ENCODE measurements around the gene PRDX2. TPM values are rescaled to one million over a fixed set of nuclear protein-coding genes. Genes with fewer than 3 reads are reported as not detected.
A peak's percentile ranks its signal among the peaks of the same experiment; 100 is the strongest.
"Not testable (repeated sequence)": the region's sequence is repeated elsewhere in the genome, so short reads cannot be mapped to it uniquely, and the experiment has no call there.

The PRDX2 gene
- total RNA-seq, 1 donor from 2014 or later = 750 TPM

- ATAC-seq = peak; percentile 43
- DNase-seq = peak; percentile 35
- intact Hi-C loops (cut with micrococcal nuclease) = no loop called here
These were observed 32.4 kb upstream of the PRDX2 start for GRCh38 chr19:12833738-12834565.

DNA sequence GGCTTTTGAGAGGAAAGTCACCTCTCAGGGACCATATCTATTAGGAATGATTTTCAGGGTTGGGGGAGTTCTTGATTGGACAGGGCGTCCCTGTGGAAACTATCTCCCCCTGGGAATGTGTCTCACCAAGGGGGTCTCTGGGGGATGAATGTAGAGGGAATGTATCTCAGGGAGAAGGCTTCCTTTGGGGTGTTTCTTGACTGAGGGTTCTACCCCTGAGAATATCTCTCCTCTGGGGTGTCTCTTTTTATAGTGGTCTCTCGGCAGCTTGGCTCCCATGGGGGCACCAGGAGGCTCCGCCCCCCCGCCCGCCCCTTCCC is 31.8 kb upstream of the PRDX2 start:
- DNase-seq (no peak), ATAC-seq (no peak)
- intact Hi-C loops (cut with micrococcal nuclease) = no loop called here

DNA sequence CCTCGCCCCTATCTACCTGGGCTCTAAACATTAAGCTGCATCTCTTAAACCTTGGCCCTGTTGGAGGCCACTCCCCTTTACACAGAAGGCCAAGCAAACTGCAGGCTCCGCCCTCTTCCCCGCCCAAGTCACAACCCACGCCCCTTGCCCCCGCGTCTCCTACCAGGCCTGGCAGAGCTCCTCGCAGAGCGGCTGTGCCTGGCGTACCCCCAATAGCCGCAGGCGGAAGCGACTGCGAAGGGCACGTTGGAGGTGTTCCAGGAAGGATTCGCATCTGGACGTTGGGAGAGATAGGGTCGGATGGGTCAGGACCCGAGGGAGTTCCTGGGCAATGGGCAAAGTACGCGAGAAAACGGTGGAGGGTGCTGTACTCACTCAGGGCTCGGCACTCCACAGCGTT is 26.9 kb upstream of the PRDX2 start:
- DNase-seq (no peak), ATAC-seq (no peak)

GRCh38 chr19:12825254-12826131 is 23.9 kb upstream of the PRDX2 start:
- no peak for ATAC-seq
- no peak for DNase-seq
- intact Hi-C loops (cut with micrococcal nuclease) = no loop called here

More for the DNA sequence above, 26.9 kb upstream of the PRDX2 start:
- intact Hi-C loops (cut with micrococcal nuclease) = no loop called here

- DNase-seq (no peak), ATAC-seq (no peak)
- intact Hi-C loops (cut with micrococcal nuclease) = no loop called here
These were observed 20.2 kb upstream of the PRDX2 start for GRCh38 chr19:12821761-12822160.

DNA sequence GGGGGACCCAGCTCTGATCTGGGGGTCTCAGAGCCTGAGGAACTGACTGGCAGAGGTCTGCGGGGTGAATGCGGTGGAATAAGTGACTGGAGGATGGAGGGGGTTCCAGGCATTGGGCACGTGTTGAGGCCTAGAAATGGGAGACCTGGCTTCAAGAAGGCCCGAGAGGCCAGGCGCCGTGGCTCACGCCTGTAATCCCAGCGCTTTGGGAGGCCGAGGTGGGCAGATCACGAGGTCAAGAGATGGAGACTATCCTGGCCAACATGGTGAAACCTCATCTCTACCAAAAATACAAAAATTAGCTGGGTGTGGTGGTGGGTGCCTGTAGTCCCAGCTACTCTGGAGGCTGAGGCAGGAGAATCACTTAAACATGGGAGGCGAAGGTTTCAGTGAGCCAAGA is 16.2 kb upstream of the PRDX2 start:
- intact Hi-C loops (cut with micrococcal nuclease); DNase-seq; ATAC-seq: not testable (repeated sequence)

- ATAC-seq; intact Hi-C loops (cut with micrococcal nuclease): not testable (repeated sequence)
These were observed 15.6 kb upstream of the PRDX2 start for GRCh38 chr19:12817188-12817587.

DNA sequence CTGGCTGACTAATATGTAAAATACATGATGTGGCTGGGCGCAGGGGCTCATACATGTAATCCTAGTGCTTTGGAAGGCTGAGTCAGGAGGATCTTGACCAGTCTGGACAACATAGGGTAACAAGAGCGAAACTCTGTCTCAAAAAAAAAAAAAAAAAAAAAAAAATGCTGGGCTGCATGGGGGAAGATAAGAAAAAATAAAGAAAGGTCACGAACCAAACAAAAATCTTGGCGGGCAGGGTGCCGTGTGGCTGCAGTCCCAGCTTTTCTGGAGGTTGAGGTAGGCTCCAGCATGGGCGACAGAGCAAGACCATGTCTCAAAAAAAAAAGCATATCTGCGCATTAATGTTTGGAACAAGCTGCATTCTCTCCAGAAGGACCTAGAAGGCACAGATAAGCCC is 13.5 kb upstream of the PRDX2 start:
- DNase-seq (no peak), ATAC-seq (no peak)
- intact Hi-C loops (cut with micrococcal nuclease) = no loop called here

More at GRCh38 chr19:12817188-12817587, 15.6 kb upstream of the PRDX2 start:
- not testable (repeated sequence) for DNase-seq

- intact Hi-C loops (cut with micrococcal nuclease) = loop anchor here (5.0 kb wide), 1 partner anchor 39 kb away; no protein-coding TSS in a partner anchor
- DNase-seq (peak; percentile 96), ATAC-seq (peak; percentile 86)
These were observed 4.9 kb upstream of the PRDX2 start, which contains the start of gene RNASEH2A for GRCh38 chr19:12806242-12807081. Gene RNASEH2A (plus strand): TSS chr19:12806584. CDS start chr19:12806674, 90 bp downstream.

DNA sequence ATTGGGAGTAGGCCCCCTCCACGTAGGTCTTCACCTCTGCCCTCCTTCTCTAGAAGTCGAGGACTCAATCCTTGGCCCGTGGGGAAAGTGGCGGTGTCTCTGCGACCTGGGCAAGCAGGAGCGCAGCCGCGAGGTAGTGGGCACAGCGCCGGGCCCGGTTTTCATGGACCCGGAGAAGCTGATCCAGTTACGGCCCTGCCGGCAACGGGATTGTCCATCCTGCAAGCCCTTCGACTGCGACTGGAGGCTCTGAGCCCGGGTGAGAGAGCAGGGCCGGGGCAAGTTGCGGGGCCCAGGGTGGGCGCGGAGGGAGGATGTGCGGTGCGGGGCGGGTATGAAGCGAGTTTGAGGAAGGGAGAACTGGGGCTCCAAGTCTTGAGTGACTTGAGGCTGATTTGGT is 2.5 kb upstream of the PRDX2 start:
- intact Hi-C loops (cut with micrococcal nuclease) = no loop called here
- no peak for ATAC-seq
- no peak for DNase-seq

DNA sequence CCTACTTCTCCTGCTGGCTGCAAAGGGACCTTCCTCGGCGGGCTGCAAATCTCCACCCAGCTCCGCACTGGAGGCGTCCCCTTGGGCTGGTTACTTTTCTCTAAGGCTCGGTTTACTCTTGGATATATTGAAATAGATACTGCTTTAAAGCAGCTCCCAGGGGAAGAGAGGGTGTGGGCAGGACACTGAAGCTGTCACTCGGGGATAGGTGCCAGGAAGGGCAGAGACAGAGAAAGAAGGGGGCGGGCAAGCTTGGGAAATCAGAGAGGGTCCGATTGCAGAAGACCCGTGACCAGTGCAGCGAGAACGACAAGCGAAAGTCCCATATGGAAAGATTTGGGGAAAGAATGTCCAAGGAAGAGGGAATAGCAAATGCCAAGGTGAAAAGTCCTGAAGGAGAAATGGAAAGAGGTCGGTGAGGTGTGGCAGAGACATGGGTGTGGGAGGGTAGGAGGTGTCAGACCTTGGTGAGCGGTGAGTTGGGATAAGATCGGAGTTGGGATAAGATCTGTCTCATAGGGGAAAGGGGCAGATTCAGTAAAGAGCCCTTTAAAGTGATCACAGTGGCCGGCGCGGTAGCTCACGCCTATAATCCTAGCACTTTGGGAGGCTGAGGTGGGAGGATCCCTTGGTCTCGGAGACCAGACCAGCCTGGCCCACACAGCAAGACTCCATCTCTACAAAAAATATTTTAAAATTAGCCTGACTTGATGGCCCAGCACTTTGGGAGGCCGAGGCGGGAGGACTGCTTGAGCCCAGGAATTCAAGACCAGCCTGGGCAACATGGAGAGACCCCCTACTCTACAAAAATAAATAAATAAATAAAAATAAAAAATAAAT is 887 bp upstream of the PRDX2 start:
- ATAC-seq = peak; percentile 7
- no peak for DNase-seq
- intact Hi-C loops (cut with micrococcal nuclease) = no loop called here

- DNase-seq (no peak), ATAC-seq (peak; percentile 35)
- intact Hi-C loops (cut with micrococcal nuclease) = no loop called here
These were observed 606 bp downstream of the PRDX2 start for GRCh38 chr19:12800923-12801465.

DNA sequence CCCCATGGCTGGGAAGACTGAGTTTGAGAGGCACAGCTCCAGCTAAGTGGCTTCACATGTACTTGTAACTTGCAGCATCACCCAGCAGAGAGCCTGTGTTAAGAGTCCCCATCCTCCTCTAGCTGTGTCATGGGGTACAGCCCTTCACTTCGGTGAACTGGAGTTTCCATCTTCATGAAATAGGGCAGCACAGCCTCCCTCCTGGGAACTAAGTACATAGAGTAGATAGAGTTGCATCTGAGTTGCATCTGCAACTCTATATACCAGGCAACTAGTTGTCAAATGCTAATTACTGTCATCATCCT is 1.2 kb downstream of the PRDX2 start:
- intact Hi-C loops (cut with micrococcal nuclease) = no loop called here
- no peak for ATAC-seq

GRCh38 chr19:12799742-12800465 is 1.7 kb downstream of the PRDX2 start:
- ATAC-seq = no peak
- intact Hi-C loops (cut with micrococcal nuclease) = no loop called here
- DNase-seq = no peak

More for the DNA sequence above, 1.2 kb downstream of the PRDX2 start:
- DNase-seq = no peak

DNA sequence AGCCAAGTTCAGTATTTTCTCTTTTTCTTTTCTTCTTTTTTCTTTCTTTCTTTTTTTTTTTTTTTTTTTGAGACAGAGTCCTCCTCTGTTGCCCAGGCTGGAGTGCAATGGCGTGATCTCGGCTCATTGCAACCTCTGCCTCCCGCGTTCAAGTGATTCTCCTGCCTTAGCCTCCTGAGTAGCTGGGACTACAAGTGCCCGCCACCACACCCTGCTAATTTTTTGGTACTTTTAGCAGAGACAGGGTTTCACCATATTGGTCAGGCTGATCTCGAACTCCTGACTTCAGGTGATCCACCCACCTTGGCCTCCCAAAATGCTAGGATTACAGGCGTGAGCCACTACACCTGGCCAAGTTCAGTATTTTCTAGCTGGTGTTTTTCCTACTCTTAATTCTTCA is 4.0 kb downstream of the PRDX2 start:
- ATAC-seq; intact Hi-C loops (cut with micrococcal nuclease); DNase-seq: not testable (repeated sequence)

GRCh38 chr19:12797141-12797587 is 4.4 kb downstream of the PRDX2 start:
- no peak for DNase-seq
- intact Hi-C loops (cut with micrococcal nuclease) = no loop called here
- no peak for ATAC-seq

Measured in left ventricle myocardium superior (tissue), 1 donor.